Liver (tissue), 9 donors: Measurements from ENCODE around the gene HIVEP3. TPM values are rescaled to one million over a fixed set of nuclear protein-coding genes. Genes with fewer than 3 reads are reported as not detected.

Source experiments
- DNase-seq: peaks from one replicate; pipeline ENCODE4 v3.0.0-alpha.2; 2017; ENCODE audit warnings: low spot score
- H3K27ac ChIP-seq, 2 donors: one replicate each; pipeline ENCODE4 v1.7.0; 2013; ENCODE audit warnings: inconsistent platforms in 2 of 2, low read length in 2 of 2, control low read depth in 1 of 2, low read depth in 1 of 2, mild to moderate bottlenecking in 1 of 2
- H3K27me3 ChIP-seq, 4 donors: one replicate each; pipeline versions ENCODE4 v1.6.1 to v1.7.0; 2013; ENCODE audit warnings: low read length in 3 of 4, inconsistent platforms in 1 of 4, mild to moderate bottlenecking in 1 of 4, moderate library complexity in 1 of 4; ENCODE audit not compliant: control insufficient read depth in 4 of 4, insufficient read depth in 4 of 4
- H3K36me3 ChIP-seq, 4 donors: one replicate each; pipeline versions ENCODE4 v1.6.1 to v1.7.0; 2013; ENCODE audit warnings: low read length in 3 of 4, mild to moderate bottlenecking in 3 of 4, low read depth in 1 of 4, moderate library complexity in 1 of 4; ENCODE audit not compliant: control insufficient read depth in 4 of 4, insufficient read depth in 3 of 4
- H3K4me1 ChIP-seq, 4 donors: one replicate each; pipeline versions ENCODE4 v1.6.1 to v1.7.0; 2013; ENCODE audit warnings: low read length in 3 of 4, mild to moderate bottlenecking in 3 of 4, moderate library complexity in 1 of 4; ENCODE audit not compliant: control insufficient read depth in 4 of 4, insufficient read depth in 4 of 4
- H3K4me3 ChIP-seq, 3 donors: one replicate each; pipeline versions ENCODE4 v1.6.1 to v1.7.0; 2013; ENCODE audit warnings: low read length in 3 of 3, control low read depth in 1 of 3, low read depth in 1 of 3, mild to moderate bottlenecking in 1 of 3
- H3K9ac ChIP-seq, 2 donors: one replicate each; pipeline ENCODE4 v1.7.0; 2013; ENCODE audit warnings: low read length in 2 of 2, mild to moderate bottlenecking in 2 of 2, moderate library complexity in 2 of 2, control low read depth in 1 of 2, low read depth in 1 of 2
- H3K9me3 ChIP-seq, 4 donors: one replicate each; pipeline versions ENCODE4 v1.6.1 to v1.7.0; 2013; ENCODE audit warnings: low read length in 3 of 4; ENCODE audit not compliant: control insufficient read depth in 4 of 4
- EGR1 ChIP-seq, 2 donors: IDR thresholded peaks; 2 replicates each; pipeline ENCODE4 v1.6.1; 2016 to 2018; ENCODE audit warnings: antibody characterized with exemption in 2 of 2, low read depth in 2 of 2
- FOXA1 ChIP-seq: IDR thresholded peaks from 2 replicates; pipeline ENCODE4 v1.6.1; 2016; ENCODE audit warnings: antibody characterized with exemption
- FOXA2 ChIP-seq: IDR thresholded peaks from 2 replicates; pipeline ENCODE4 v1.6.1; 2016; ENCODE audit warnings: antibody characterized with exemption
- GABPA ChIP-seq, 2 donors: IDR thresholded peaks in 1 of 2; conservative IDR thresholded peaks in 1 of 2; 2 replicates each; pipeline ENCODE4 v1.6.1; 2016; ENCODE audit warnings: antibody characterized with exemption in 2 of 2, mild to moderate bottlenecking in 1 of 2, moderate library complexity in 1 of 2
- HNF4A ChIP-seq, 2 donors: conservative IDR thresholded peaks; 2 replicates each; pipeline ENCODE4 v1.6.1; 2016; ENCODE audit warnings: antibody characterized with exemption in 2 of 2, mild to moderate bottlenecking in 2 of 2
- JUND ChIP-seq, 2 donors: IDR thresholded peaks; 2 replicates each; pipeline ENCODE4 v1.6.1; 2016; ENCODE audit warnings: antibody characterized with exemption in 2 of 2
- NR2F2 ChIP-seq: IDR thresholded peaks from 2 replicates; pipeline ENCODE4 v1.6.1; 2016; ENCODE audit warnings: antibody characterized with exemption
- RAD21 ChIP-seq, 2 donors: IDR thresholded peaks; 2 replicates each; pipeline ENCODE4 v1.6.1; 2016; ENCODE audit warnings: antibody characterized with exemption in 2 of 2, mild to moderate bottlenecking in 2 of 2
- RXRA ChIP-seq, 2 donors: IDR thresholded peaks; 2 replicates each; pipeline ENCODE4 v1.6.1; 2017 to 2018; ENCODE audit warnings: antibody characterized with exemption in 2 of 2, mild to moderate bottlenecking in 1 of 2
- SP1 ChIP-seq: IDR thresholded peaks from 2 replicates; pipeline ENCODE4 v1.6.1; 2018; ENCODE audit warnings: antibody characterized with exemption, mild to moderate bottlenecking
- YY1 ChIP-seq: IDR thresholded peaks from 2 replicates; pipeline ENCODE4 v1.6.1; 2016; ENCODE audit warnings: antibody characterized with exemption, mild to moderate bottlenecking
- WGBS: extraction: QIAGEN DNeasy Blood & Tissue Kit; methylation state at CpG from one replicate; pipeline ENCODE4 v1.1.7; 2013; 5-methylcytosine and 5-hydroxymethylcytosine counted together
- polyA plus RNA-seq, 2 donors: library from polyadenylated mRNA; stranded (reverse) in 1 of 2; unstranded in 1 of 2; fragments of 200-250 nt in 1 of 2; fragments of >200 nt in 1 of 2; fragmentation: Nextera tagmentation in 1 of 2; extraction: Ambion mirVana in 1 of 2; gene quantifications; one replicate each; pipeline versions ENCODE4 v1.2.1 to v1.2.3, GENCODE V29; 2013 to 2015
- total RNA-seq, 2 donors: library from RNA; depleted of rRNA; stranded (reverse); fragments of >200 nt; gene quantifications; one replicate each; pipeline ENCODE4 v1.2.3, GENCODE V29; 2014
- TF ChIP-seq, protein P1 (sequence below): fragments of 150-350 bp; IDR thresholded peaks from 2 replicates; pipeline ENCODE4 v1.5.1; 2017; ENCODE audit warnings: improper control_type of control experiment, low read depth, low read length; ENCODE audit not compliant: missing input control
- TF ChIP-seq, protein P2 (sequence below): IDR thresholded peaks from 2 replicates; pipeline ENCODE4 v1.6.1; 2016; ENCODE audit warnings: antibody characterized with exemption
- TF ChIP-seq, protein P3 (sequence below): IDR thresholded peaks from 2 replicates; pipeline ENCODE4 v1.6.1; 2016; ENCODE audit warnings: antibody characterized with exemption
- TF ChIP-seq, protein P4 (sequence below): IDR thresholded peaks from 2 replicates; pipeline ENCODE4 v1.6.1; 2016; ENCODE audit warnings: antibody characterized with exemption
- TF ChIP-seq, protein P5 (sequence below): IDR thresholded peaks from 2 replicates; pipeline ENCODE4 v1.6.1; 2016; ENCODE audit warnings: antibody characterized with exemption, mild to moderate bottlenecking
- donor health status: healthy.
- donor health status: healthy.
- donor health status: healthy.
- donor health status: healthy.
- donor health status: healthy.

The HIVEP3 gene
- total and polyA plus RNA-seq, 4 donors: 0.93 to 1.6 (median 1.4) TPM

DNA sequence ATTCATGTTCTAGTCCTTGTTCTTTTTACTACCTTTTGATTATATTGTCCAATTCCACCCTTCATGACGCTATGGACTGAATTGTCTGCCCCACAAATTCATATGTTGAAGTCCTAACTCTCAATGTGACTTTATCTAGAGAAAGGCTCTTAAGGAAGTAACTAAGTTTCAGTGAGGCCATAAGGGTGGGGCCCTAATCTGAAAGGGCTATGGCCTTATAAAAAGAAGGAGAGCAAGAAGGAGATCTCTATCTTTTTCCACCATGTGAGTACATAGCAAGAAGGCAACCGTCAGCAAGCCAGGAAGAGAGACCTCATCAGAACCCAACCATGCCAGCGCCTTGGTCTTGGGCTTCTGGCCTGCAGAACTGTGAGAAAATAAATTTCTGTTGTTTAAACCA lies 95.9 kb downstream of the HIVEP3 start (continued):
- TF ChIP-seq, protein P1, sequence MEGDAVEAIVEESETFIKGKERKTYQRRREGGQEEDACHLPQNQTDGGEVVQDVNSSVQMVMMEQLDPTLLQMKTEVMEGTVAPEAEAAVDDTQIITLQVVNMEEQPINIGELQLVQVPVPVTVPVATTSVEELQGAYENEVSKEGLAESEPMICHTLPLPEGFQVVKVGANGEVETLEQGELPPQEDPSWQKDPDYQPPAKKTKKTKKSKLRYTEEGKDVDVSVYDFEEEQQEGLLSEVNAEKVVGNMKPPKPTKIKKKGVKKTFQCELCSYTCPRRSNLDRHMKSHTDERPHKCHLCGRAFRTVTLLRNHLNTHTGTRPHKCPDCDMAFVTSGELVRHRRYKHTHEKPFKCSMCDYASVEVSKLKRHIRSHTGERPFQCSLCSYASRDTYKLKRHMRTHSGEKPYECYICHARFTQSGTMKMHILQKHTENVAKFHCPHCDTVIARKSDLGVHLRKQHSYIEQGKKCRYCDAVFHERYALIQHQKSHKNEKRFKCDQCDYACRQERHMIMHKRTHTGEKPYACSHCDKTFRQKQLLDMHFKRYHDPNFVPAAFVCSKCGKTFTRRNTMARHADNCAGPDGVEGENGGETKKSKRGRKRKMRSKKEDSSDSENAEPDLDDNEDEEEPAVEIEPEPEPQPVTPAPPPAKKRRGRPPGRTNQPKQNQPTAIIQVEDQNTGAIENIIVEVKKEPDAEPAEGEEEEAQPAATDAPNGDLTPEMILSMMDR: no peak
- TF ChIP-seq, protein P2, sequence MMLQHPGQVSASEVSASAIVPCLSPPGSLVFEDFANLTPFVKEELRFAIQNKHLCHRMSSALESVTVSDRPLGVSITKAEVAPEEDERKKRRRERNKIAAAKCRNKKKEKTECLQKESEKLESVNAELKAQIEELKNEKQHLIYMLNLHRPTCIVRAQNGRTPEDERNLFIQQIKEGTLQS: no peak
- TF ChIP-seq YY1 (no peak), FOXA1 (no peak), EGR1 (IDR thresholded peaks at IDR 0.05; ENCODE audit: low read depth in 2 of 2) (no peak), GABPA (IDR thresholded peaks at IDR 0.05 in 1 of 2, conservative IDR thresholded peaks at IDR 0.05 in 1 of 2) (no peak), RAD21 (IDR thresholded peaks at IDR 0.05) (no peak), HNF4A (conservative IDR thresholded peaks at IDR 0.05) (no peak), JUND (IDR thresholded peaks at IDR 0.05) (no peak), SP1 (no peak), FOXA2 (no peak)

DNA sequence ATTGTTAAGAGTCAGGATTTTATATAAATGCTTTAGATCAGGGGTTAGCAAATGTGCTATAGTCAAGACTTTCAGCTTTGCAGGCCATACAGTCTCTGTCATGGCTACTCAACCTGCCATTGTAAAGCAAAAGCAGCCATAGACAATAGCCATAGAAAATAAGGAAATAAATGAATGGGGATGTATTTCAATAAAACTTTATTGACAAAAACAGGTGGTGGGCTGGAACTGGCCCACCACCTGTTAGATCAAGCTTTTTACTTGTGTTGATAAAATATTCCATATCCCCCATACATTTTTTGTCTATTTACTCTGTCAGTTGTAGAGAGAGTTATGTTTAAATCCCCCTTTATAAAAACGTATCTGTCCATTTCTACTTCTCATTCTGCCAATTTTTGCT lies 98.9 kb downstream of the HIVEP3 start:
- DNase-seq: no peak
- no peaks in the 10 kb centered on the region for H3K36me3 ChIP-seq
- no peaks in the 10 kb centered on the region for H3K9me3 ChIP-seq
- no peaks in the 10 kb centered on the region for H3K27me3 ChIP-seq
- no peak overlapping the region for H3K4me3 ChIP-seq
- 91% methylated on average over 1 of the region's 1 CpG for WGBS
- TF ChIP-seq RXRA (IDR thresholded peaks at IDR 0.05): no peak
- TF ChIP-seq YY1: no peak
- no peak for TF ChIP-seq JUND (IDR thresholded peaks at IDR 0.05)
- TF ChIP-seq, protein P3, sequence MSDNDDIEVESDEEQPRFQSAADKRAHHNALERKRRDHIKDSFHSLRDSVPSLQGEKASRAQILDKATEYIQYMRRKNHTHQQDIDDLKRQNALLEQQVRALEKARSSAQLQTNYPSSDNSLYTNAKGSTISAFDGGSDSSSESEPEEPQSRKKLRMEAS: no peak
- TF ChIP-seq, protein P4, sequence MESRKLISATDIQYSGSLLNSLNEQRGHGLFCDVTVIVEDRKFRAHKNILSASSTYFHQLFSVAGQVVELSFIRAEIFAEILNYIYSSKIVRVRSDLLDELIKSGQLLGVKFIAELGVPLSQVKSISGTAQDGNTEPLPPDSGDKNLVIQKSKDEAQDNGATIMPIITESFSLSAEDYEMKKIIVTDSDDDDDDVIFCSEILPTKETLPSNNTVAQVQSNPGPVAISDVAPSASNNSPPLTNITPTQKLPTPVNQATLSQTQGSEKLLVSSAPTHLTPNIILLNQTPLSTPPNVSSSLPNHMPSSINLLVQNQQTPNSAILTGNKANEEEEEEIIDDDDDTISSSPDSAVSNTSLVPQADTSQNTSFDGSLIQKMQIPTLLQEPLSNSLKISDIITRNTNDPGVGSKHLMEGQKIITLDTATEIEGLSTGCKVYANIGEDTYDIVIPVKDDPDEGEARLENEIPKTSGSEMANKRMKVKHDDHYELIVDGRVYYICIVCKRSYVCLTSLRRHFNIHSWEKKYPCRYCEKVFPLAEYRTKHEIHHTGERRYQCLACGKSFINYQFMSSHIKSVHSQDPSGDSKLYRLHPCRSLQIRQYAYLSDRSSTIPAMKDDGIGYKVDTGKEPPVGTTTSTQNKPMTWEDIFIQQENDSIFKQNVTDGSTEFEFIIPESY: no peak
- TF ChIP-seq, protein P5, sequence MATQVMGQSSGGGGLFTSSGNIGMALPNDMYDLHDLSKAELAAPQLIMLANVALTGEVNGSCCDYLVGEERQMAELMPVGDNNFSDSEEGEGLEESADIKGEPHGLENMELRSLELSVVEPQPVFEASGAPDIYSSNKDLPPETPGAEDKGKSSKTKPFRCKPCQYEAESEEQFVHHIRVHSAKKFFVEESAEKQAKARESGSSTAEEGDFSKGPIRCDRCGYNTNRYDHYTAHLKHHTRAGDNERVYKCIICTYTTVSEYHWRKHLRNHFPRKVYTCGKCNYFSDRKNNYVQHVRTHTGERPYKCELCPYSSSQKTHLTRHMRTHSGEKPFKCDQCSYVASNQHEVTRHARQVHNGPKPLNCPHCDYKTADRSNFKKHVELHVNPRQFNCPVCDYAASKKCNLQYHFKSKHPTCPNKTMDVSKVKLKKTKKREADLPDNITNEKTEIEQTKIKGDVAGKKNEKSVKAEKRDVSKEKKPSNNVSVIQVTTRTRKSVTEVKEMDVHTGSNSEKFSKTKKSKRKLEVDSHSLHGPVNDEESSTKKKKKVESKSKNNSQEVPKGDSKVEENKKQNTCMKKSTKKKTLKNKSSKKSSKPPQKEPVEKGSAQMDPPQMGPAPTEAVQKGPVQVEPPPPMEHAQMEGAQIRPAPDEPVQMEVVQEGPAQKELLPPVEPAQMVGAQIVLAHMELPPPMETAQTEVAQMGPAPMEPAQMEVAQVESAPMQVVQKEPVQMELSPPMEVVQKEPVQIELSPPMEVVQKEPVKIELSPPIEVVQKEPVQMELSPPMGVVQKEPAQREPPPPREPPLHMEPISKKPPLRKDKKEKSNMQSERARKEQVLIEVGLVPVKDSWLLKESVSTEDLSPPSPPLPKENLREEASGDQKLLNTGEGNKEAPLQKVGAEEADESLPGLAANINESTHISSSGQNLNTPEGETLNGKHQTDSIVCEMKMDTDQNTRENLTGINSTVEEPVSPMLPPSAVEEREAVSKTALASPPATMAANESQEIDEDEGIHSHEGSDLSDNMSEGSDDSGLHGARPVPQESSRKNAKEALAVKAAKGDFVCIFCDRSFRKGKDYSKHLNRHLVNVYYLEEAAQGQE: no peak
- no peak for TF ChIP-seq FOXA1
- TF ChIP-seq GABPA (IDR thresholded peaks at IDR 0.05 in 1 of 2, conservative IDR thresholded peaks at IDR 0.05 in 1 of 2): no peak
- TF ChIP-seq FOXA2: no peak
- TF ChIP-seq NR2F2: no peak
- H3K9ac ChIP-seq: no peak overlapping the region
- H3K27ac ChIP-seq: no peak overlapping the region
- H3K4me1 ChIP-seq: no peaks in the 10 kb centered on the region
